ENCODE measurements around the gene MTCH1. TPM values are rescaled to one million over a fixed set of nuclear protein-coding genes. Genes with fewer than 3 reads are reported as not detected.
"Not testable (repeated sequence)": the region's sequence is repeated elsewhere in the genome, so short reads cannot be mapped to it uniquely, and the experiment has no call there.

Gene MTCH1
- total RNA-seq, 2 donors from 2014 or later = 160 to 197 TPM

DNA sequence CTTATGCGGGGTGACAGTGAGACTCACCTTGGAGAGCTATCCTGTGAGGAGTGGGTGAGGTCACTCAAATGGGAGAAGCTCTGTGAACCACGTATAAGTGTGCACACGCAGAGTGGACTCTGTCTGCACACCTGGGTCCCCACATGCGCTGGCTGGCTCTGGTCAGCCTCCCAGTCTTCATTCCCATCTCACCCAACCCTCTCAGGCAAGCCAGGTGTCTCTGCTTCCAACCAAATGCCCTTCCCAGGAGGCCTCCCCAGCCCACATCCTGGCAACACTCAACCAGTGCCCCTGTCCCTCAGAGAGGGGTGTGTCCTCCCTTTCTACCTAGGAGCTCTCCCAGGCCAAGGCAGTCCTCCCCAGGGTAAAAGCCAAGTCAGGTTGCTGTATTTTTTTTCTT is 39.5 kb downstream of the MTCH1 start:
- TF ChIP-seq CTCF (IDR thresholded peaks at IDR 0.05) = no peak
- intact Hi-C loops (cut with DNase I) = no loop called here
- no peaks in the 10 kb centered on the region for H3K9me3 ChIP-seq

GRCh38 chr6:36945301-36945700 is 40.7 kb downstream of the MTCH1 start:
- Histone ChIP-seq H3K27ac (no peak overlapping the region), H3K9ac (ENCODE audit: low read depth in 2 of 2, low read length in 2 of 2) (no peak overlapping the region), H3K4me1 (no peaks in the 10 kb centered on the region), H3K9me3 (no peaks in the 10 kb centered on the region), H3K4me3 (no peak overlapping the region), H3K27me3 (no peaks in the 10 kb centered on the region), H3K36me3 (no peaks in the 10 kb centered on the region)
- no peak for TF ChIP-seq CTCF (IDR thresholded peaks at IDR 0.05)
- intact Hi-C loops (cut with DNase I) = no loop called here
- DNase-seq = no peak

More for the DNA sequence above, 39.5 kb downstream of the MTCH1 start:
- Histone ChIP-seq H3K4me1 (no peaks in the 10 kb centered on the region), H3K27ac (no peak overlapping the region), H3K36me3 (no peaks in the 10 kb centered on the region), H3K27me3 (no peaks in the 10 kb centered on the region), H3K9ac (ENCODE audit: low read depth in 2 of 2, low read length in 2 of 2) (no peak overlapping the region), H3K4me3 (no peak overlapping the region)
- DNase-seq = no peak

GRCh38 chr6:36944650-36945049 is 41.3 kb downstream of the MTCH1 start:
- no peak overlapping the region for H3K27ac ChIP-seq

DNA sequence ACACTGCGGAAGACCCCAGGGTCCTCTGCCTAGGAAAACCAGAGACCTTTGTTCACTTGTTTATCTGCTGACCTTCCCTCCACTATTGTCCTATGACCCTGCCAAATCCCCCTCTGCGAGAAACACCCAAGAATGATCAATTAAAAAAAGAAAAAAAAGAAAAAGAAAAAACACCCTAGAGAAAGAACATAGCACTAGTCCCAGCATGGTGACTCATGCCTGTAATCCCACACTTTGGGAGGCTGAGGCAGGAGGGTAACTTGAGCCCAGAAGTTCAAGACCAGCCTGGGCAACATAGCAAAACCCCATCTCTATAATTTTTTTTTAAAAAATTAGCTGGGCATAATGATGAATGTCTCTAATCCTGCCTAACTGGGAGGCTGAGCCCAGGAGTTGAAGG is 43.7 kb downstream of the MTCH1 start:
- H3K9me3 ChIP-seq; H3K4me1 ChIP-seq; H3K36me3 ChIP-seq; H3K27ac ChIP-seq; intact Hi-C loops (cut with DNase I); H3K9ac ChIP-seq (ENCODE audit: low read depth in 2 of 2, low read length in 2 of 2); H3K27me3 ChIP-seq; DNase-seq; H3K4me3 ChIP-seq: not testable (repeated sequence)

More at GRCh38 chr6:36944650-36945049, 41.3 kb downstream of the MTCH1 start:
- Histone ChIP-seq H3K27me3 (no peaks in the 10 kb centered on the region), H3K9me3 (no peaks in the 10 kb centered on the region), H3K4me3 (no peak overlapping the region), H3K4me1 (no peaks in the 10 kb centered on the region), H3K9ac (ENCODE audit: low read depth in 2 of 2, low read length in 2 of 2) (no peak overlapping the region), H3K36me3 (no peaks in the 10 kb centered on the region)
- no peak for TF ChIP-seq CTCF (IDR thresholded peaks at IDR 0.05)
- intact Hi-C loops (cut with DNase I) = no loop called here
- DNase-seq = no peak

- intact Hi-C loops (cut with DNase I) = not testable (repeated sequence)
Measured at GRCh38 chr6:36941561-36941960, 44.4 kb downstream of the MTCH1 start.

DNA sequence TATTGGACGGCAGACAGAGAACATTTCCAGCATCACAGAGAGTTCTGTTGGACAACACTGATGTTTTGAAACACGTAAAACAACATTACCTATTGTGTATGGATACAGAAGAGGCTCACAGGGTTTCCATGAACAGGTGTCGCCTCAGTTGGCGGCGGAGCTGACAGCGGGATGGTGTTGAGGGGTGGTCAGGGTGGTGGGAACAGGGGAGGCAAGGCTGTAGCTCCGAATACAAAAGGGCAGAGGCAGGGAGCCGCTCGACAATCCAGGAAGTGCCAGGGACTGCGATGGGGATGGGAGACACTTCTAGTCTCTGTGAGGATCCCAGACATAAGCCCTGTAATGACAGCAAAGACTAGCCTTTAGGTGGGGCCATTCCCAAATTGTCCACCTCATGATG is 46.0 kb downstream of the MTCH1 start:
- no peak for DNase-seq
- intact Hi-C loops (cut with DNase I) = no loop called here
- TF ChIP-seq CTCF (IDR thresholded peaks at IDR 0.05) = no peak

More at GRCh38 chr6:36941561-36941960, 44.4 kb downstream of the MTCH1 start:
- H3K27ac ChIP-seq; H3K4me3 ChIP-seq; H3K9me3 ChIP-seq; H3K4me1 ChIP-seq; H3K27me3 ChIP-seq; DNase-seq; H3K9ac ChIP-seq (ENCODE audit: low read depth in 2 of 2, low read length in 2 of 2); H3K36me3 ChIP-seq: not testable (repeated sequence)

DNA sequence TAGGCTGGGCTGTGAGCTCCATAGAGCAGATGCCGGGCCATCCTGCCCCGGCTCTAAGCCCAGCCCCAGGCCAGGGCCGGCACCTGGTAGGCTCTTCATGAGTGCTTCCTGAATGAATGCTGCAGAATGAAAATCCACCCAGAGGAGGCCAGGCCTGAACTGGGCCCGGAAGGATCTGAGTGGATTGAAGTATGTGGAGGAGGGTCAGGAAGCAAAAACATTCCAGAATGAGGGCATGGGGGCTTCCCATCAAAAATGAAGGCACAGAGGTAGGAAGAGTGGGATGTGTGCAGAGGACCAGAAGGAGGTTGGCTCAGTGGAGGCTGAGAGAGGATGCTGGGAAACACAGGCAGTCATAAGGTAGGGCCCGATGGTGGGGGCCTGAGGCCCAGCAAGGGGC is 47.0 kb downstream of the MTCH1 start:
- H3K27me3 ChIP-seq; intact Hi-C loops (cut with DNase I); H3K9ac ChIP-seq (ENCODE audit: low read depth in 2 of 2, low read length in 2 of 2); H3K36me3 ChIP-seq; H3K27ac ChIP-seq; H3K9me3 ChIP-seq; DNase-seq; H3K4me3 ChIP-seq; H3K4me1 ChIP-seq: not testable (repeated sequence)

More for the DNA sequence above, 46.0 kb downstream of the MTCH1 start:
- Histone ChIP-seq H3K4me3 (no peak overlapping the region), H3K27me3 (no peaks in the 10 kb centered on the region), H3K4me1 (no peaks in the 10 kb centered on the region), H3K27ac (no peak overlapping the region), H3K36me3 (no peaks in the 10 kb centered on the region), H3K9me3 (no peaks in the 10 kb centered on the region), H3K9ac (ENCODE audit: low read depth in 2 of 2, low read length in 2 of 2) (no peak overlapping the region)

All from colonic mucosa (tissue), 4 donors.